H1 (cell line): ENCODE data around the gene ISL2. TPM values are rescaled to one million over a fixed set of nuclear protein-coding genes. Genes with fewer than 3 reads are reported as not detected.

Experiments used
- GTF2F1 ChIP-seq: IDR thresholded peaks from 2 replicates; pipeline ENCODE4 v1.6.1; 2012; ENCODE audit warnings: low read depth, low read length, improper control_type of control experiment, borderline replicate concordance
- HDAC2 ChIP-seq, 2 experiments: fragments of 300-600 bp in 1 of 2; sonication (generic) in 1 of 2; IDR thresholded peaks; 2 replicates each; pipeline ENCODE4 v1.6.1; 2011 to 2012; ENCODE audit warnings: low read depth in 2 of 2, low read length in 2 of 2, mild to moderate bottlenecking in 2 of 2, moderate library complexity in 2 of 2, borderline replicate concordance in 1 of 2, inconsistent platforms in 1 of 2
- TBP ChIP-seq: IDR thresholded peaks from 2 replicates; pipeline ENCODE4 v1.6.1; 2011; ENCODE audit warnings: low read depth, low read length, improper control_type of control experiment
- TEAD4 ChIP-seq: IDR thresholded peaks from 2 replicates; pipeline ENCODE4 v1.6.1; 2012; ENCODE audit warnings: low read depth, low read length, inconsistent platforms, mixed read lengths
- polyA plus RNA-seq, 7 experiments: library from polyadenylated mRNA; depleted of rRNA in 3 of 7; stranded (reverse) in 5 of 7; unstranded in 2 of 7; fragments of >200 nt in 5 of 7; fragments of 200-250 nt in 2 of 7; gene quantifications; 1 replicate in 5 of 7; 2 replicates in 1 of 7; 4 replicates in 1 of 7; pipeline versions ENCODE4 v1.2.1 to v1.2.3, GENCODE V29; 2011 to 2013; ENCODE audit warnings: missing spikeins in 2 of 7, mixed read lengths in 2 of 7
- total RNA-seq: library from RNA; stranded (reverse); fragmentation: NEBNext Ultra II Directional; extraction: Animal tissue kit (Norgen Biotek cat#: 25700); gene quantifications from 2 replicates; pipeline ENCODE4 v1.2.1, GENCODE V29; 2021
- TF ChIP-seq, protein P1 (sequence below), 3 experiments: IDR thresholded peaks; 1 replicate in 2 of 3; 2 replicates in 1 of 3; pipeline versions ENCODE4 v1.5.1 to v1.6.1; 2011; ENCODE audit warnings: low read length in 3 of 3, mild to moderate bottlenecking in 3 of 3, inconsistent platforms in 2 of 3, low read depth in 1 of 3, moderate library complexity in 1 of 3; ENCODE audit not compliant: insufficient read depth in 1 of 3; ENCODE audit errors: control extremely low read depth in 1 of 3

Gene ISL2
- total and polyA plus RNA-seq, 2 of the 8 experiments (the other 6 are each of a cell fraction or from before 2014, with no cell fraction given), result 0.32 to 0.99 TPM

DNA sequence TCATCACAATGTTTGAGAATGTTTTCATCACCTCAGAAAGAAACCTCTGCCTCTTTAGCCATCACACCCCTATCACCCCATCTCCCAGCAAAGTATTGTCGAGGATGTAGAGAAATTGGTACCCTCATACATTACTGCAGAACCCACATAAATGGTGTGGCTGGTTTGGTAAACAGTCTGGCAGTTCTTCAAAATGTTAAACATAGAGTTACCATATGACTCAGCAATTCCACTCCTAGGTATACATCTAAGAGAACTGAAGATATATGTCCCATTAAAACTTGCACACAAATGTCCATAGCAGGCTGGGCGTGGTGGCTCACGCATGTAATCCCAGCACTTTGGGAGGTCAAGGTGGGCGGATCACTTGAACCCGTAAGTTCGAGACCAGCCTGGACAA lies 16.6 kb upstream of the ISL2 start (continued):
- TF ChIP-seq HDAC2 (IDR thresholded peaks at IDR 0.05; ENCODE audit: borderline replicate concordance in 1 of 2, low read depth in 2 of 2, low read length in 2 of 2), result no peak
- TF ChIP-seq, protein P1, sequence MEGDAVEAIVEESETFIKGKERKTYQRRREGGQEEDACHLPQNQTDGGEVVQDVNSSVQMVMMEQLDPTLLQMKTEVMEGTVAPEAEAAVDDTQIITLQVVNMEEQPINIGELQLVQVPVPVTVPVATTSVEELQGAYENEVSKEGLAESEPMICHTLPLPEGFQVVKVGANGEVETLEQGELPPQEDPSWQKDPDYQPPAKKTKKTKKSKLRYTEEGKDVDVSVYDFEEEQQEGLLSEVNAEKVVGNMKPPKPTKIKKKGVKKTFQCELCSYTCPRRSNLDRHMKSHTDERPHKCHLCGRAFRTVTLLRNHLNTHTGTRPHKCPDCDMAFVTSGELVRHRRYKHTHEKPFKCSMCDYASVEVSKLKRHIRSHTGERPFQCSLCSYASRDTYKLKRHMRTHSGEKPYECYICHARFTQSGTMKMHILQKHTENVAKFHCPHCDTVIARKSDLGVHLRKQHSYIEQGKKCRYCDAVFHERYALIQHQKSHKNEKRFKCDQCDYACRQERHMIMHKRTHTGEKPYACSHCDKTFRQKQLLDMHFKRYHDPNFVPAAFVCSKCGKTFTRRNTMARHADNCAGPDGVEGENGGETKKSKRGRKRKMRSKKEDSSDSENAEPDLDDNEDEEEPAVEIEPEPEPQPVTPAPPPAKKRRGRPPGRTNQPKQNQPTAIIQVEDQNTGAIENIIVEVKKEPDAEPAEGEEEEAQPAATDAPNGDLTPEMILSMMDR (IDR thresholded peaks at IDR 0.05; ENCODE audit: control extremely low read depth in 1 of 3, insufficient read depth in 1 of 3, low read depth in 1 of 3, low read length in 3 of 3), result no peak
- TF ChIP-seq GTF2F1, result no peak
- no peak for TF ChIP-seq TBP
- no peak for TF ChIP-seq TEAD4
